ENCODE results near the gene CFAP54.
"Not testable (repeated sequence)": the region's sequence is repeated elsewhere in the genome, so short reads cannot be mapped to it uniquely, and the experiment has no call there.

Gene CFAP54

DNA sequence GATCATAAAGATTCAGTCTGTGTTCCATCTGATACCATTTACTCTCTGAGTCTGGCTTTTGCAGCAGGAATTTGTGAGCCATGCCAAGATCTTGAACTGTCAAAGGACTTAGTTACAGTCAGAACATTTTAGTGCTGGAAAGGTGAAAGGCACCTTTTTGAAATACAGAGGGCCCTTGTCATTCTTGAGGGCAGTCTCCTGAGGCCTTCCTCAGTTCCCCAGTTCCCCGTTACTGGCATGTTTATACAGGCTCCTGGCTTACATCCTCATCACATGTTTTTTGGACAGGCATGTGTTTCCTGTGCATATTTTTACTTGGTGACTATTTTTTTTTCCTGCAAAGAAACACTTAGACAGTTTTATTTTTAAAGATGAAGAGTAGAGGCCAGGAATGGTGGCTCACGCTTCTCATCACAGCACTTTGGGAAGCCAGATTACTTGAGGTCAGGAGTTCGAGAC is 21.0 kb downstream of the CFAP54 start:
- DNase-seq (ENCODE audit: low read depth in 1 of 2, low spot score in 1 of 2), result no peak

DNA sequence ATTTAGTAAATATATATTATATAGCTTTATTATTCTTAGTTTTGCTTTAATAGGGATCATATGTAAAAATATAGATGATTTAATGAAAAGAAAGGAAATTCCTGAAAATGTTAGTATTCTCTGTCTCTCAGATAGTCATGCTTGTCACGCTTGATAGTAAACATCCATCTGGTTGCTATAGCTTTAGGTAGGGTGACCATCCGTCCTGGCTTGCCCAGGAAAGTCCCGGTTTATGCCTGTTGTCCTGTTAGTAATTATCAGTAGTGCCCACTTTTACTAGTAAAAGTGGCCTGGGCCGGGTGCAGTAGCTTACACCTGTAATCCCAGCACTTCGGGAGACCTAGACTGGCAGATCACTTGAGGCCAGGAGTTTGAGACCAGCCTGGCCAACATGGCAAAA is 23.8 kb downstream of the CFAP54 start:
- DNase-seq (ENCODE audit: low read depth in 1 of 2, low spot score in 1 of 2), result no peak

DNA sequence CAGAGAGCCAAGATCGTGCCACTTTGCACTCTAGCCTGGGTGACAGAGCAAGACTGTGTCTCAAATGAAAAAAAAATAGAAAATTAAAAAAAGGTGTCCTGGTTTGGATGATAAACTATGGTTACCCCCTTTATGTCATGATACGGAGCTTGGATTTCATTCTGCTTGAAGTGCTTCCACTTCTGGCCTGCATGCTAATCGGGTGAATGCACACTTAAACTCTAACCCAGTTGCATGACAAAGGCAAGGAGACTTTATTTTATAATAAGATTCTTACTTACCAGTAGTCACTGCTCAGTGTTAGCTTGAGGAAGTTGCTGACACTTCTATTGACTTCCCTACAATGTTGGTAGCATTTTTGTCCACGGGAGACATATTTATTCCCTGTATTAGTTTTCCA is 24.3 kb downstream of the CFAP54 start:
- DNase-seq (ENCODE audit: low read depth in 1 of 2, low spot score in 1 of 2), result no peak

DNA sequence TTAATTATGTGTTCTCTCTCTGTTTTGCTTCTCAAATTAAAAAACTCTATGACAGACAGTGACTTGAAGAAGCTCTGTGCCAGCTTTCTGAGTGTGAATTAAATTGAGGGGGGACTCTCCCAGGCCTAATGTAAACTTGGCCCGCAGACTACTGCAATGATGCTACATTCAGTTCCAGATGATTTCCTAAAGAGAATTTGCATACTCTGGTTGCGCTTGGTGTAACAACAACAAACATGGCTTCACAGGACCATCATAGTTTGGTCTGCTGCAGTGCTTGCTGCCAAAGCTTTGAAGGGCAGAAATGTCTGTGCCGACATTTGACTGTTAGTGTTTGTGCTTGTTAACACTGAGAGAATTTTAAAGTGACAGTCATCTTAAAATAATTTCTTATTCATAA is 25.0 kb downstream of the CFAP54 start:
- DNase-seq (ENCODE audit: low read depth in 1 of 2, low spot score in 1 of 2), result no peak

DNA sequence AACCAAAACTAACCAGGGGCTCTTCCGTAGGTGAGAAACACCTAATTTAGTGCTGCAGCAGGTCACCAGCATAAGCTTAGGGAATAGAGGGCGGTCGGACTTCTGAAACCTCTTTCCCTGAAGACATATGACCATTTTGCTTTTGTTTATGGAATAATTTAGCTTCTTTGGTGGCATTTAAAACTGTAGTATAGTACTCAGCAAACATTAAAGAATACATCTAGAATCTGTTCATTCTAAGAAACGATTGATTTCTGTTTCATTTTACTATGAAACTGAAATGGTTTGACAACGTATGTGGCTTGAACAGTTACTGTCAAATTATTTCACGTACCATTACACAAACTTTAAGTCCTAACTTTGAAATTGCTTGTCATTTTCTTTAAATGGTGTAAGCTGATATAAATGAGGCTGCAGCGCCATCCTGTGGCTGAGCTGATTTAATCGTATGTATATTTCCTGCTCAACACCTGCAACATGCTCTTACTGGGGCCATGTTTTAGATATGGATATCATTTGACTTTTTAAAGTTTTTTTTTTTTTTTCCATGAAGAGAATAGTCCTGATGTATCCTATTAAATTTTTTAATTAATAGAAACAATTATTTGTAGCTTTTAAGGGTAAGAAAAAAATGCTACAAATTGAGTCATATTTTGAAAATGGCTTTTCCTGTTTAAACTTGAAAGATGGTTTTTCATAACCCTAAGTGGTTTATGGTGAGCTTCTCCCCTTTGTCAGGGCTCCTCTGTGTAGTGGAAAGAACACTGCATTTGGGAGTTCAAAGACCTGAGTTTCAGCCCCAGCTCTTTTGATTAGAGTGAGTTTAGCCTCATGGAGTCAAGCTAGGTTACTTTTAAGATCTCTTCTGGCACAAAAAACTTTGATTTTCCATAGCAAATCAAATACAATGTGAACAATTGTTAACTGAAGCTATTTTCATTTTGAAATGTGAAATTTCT is 27.4 kb downstream of the CFAP54 start:
- DNase-seq (ENCODE audit: low read depth in 1 of 2, low spot score in 1 of 2), result peak; percentile 69 to 81

DNA sequence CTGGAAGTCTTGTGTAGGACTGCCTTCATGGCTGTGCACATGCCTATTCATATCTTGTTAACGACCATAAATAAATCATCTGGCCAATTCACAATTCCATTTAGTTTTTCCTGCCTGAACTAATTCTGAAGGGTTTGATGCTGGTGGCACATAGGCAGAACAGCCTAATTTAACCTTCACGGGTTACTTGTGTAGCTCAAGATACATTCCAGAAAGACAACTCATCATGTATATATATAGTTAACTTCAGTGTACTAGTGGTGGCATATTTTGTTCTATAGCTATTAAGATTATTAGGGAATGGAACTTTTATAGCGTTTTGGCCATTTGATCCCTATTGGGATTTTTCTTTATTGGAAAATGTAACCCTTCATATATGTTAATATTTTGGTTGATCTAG is 31.4 kb downstream of the CFAP54 start:
- no peak for DNase-seq (ENCODE audit: low read depth in 1 of 2, low spot score in 1 of 2)

DNA sequence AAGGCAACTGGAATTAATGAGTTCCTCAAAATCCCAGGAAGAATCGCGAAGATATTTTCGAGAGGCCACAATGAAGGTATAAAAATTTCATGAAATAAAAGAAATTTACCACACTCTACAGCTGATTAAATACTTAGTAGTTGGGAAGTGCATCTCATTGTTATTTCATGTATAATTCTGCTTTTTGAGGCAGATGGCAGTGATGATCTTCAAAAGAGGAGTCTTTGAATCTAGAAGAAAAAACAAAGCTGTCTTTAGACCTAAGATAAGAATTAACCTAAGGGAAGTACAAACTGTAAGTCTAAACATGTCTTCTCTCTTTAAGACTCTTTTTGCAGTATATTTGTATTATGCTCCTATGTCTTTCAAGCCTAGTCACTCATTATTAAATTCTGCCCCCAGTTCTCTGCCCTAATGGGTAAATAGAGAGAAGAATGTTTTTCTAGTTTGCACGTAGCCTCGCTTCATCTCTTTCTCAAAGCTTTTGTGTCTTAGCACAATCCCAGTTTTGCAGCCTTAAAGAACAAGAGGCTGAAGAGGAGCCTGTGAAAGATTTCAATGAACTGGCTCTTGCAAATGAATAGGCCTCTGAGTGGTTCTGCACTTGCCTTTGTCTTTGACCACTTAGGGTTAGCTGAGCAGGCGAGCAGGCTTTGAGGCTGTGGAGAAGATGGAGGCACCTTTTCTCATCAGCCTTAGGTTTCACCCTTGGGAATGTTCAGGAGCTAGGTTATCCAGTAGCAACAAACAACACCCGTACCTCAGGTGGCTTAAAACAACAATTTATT is 32.7 kb downstream of the CFAP54 start:
- DNase-seq (ENCODE audit: low read depth in 1 of 2, low spot score in 1 of 2), result no peak

DNA sequence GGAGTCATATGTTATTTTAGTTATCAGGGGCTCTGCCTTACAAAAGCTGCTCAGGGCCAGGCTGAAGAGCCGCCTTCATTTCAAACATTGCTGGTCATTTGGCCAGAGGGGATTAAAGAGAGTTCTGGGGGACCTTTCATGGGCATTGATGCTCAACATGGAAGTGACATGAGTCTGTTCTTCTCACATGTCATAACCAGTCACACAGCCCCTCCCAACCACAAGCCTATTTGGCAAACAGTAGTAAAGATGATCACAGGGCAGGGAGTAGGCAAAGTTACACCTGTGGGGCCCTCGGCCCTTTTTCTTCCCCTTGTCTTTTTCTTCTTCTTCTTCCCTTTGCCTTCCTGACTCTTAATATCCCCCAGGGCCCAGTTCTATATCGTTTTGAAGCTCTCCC is 33.3 kb downstream of the CFAP54 start:
- no peak for DNase-seq (ENCODE audit: low read depth in 1 of 2, low spot score in 1 of 2)

DNA sequence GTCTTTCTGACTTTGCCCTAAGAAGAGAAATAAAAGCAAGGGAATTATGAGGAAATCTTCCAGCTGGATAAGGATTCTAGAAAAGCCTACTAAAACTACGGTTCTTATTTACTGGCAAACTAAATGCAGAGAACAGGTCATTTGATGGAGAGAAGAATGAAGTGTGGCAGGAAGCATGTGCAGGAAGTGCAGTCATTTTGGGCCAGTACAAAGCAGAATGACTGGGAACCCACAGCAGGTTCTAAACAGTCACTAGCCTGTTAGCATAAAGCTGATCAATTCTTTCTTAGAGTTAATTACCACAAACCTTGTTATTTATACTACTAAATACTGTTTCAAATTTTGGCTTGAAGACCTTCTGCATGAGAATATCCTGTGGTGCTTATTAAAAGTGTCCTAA is 36.7 kb downstream of the CFAP54 start:
- DNase-seq (ENCODE audit: low read depth in 1 of 2, low spot score in 1 of 2), result no peak

DNA sequence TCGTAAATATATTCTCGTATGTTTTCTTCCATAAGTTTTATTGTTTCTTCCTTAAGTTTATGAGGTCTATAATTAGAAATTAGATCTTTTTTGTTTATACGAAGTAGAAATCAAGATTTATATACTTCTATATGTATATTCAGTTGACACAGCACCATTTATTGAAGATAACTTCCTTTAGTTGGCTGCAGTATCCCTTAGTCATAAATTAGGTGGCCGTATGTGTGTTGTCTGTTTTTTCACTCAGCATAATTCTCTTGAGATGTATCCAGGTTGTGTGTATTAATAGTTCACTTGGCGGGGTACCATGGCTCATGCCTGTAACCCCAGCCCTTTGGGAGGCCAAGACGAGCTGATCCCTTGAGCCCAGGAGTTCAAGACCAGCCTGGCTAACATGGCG is 40.5 kb downstream of the CFAP54 start:
- DNase-seq (ENCODE audit: low read depth in 1 of 2, low spot score in 1 of 2), result no peak

DNA sequence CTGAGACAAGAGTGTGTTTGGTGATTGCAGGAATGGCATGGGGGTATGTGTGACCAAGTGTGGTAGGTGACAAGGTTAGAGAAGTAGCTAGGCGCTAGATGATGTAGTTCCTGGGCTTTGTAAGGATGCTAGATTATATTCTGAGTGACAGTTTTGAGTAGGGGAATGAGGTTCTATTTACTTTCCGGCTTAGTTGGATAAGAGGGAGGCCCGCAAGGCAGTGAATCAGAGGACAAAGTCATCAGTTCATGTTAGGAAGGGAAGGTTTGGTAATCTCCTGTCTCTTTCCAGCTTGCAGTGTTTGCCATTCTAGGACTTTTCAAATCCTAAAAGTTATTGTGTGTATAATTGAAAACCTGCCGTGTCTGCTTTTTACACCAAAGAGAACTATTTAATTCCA is 45.0 kb downstream of the CFAP54 start:
- DNase-seq (ENCODE audit: low read depth in 1 of 2, low spot score in 1 of 2), result no peak

DNA sequence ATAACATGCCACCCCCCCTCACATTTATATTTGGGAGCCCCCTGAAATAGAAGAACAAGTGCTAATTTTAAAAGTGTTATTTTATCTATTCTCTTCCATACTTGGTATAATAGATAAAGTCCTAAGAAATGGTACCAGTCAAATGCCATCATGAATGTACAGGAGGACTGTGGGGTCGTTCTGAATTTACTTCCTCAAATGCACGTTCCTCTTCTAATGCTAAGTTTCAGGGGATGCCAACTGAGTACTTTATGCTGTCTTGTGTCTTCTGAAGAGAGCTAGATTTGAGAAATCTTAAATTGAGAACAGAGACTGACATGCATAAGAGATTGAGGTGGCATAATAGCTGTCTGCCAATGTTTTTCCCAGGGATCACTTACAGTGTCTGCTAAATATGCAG is 59.0 kb downstream of the CFAP54 start:
- DNase-seq (ENCODE audit: low read depth in 1 of 2, low spot score in 1 of 2), result no peak

DNA sequence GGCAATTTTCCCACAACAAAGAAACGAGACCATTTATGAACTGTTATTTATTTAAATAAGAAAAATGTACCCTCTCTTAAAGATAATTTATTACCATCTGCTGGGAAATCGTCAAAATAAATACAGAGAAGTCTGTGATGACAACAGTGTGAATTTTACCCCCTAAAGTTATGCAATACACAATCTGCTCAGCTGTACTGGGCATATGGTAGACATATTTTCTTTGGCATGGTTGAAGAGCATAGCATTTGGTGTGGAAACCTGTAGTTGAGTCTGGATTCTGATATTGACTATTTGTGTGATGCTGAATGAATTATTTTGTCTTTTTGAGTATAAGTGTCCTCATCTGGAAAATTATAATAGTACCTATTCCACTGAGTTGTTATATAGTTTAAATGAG is 60.0 kb downstream of the CFAP54 start:
- no peak for DNase-seq (ENCODE audit: low read depth in 1 of 2, low spot score in 1 of 2)

DNA sequence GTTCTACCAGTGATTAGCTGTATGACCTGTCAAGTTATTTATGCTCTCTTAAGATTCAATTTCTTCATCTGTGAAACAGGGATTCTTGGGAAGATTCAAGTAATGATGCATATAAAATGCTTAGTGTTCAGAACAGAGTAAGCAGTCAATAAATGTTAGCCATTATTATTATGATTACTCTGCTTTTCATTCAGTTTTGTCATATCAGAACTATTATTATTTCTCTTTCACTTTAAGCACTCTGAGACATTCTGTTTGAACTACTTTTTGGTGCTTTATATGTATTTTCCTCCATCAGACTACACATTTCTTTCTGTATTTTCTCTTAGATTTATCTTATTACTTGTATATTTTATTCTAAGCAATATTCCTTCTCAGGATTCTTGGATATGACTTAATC is 81.2 kb downstream of the CFAP54 start:
- DNase-seq (ENCODE audit: low read depth in 1 of 2, low spot score in 1 of 2), result no peak

DNA sequence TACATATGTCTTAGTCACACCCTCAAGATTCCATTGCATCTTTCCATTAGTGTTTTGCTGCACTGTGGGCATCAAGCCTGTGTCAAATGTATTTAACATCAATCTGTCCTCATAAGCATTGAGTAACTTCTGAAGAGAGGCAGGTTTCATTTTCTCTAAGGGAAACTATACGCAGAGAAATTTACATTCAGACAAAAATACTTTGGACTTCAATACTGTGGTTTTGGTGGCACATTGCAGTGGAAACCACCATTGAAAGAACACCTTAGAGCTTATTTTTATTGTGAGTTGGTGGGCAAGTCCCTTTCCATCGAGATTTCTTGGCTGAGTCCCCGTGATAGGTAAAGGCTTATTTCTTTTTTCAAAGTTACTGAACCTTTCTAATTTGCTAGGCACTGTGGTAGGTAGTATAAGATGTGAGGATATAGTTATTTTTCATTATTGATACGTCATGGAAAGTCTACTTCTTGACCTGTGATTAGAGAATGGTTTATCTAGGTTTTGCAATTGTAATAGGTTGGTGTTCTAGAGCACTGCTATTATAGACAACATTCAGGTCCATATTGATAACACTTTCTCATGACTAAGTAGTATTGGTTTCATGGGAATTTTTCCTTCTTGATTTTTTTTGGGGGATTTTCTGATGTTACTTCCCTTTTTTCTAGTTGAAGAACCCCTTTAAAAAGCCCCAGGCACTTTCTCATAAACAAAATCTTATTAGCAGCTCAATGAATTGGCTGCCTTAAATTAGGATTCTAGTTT is 81.9 kb downstream of the CFAP54 start:
- DNase-seq (ENCODE audit: low read depth in 1 of 2, low spot score in 1 of 2), result no peak

DNA sequence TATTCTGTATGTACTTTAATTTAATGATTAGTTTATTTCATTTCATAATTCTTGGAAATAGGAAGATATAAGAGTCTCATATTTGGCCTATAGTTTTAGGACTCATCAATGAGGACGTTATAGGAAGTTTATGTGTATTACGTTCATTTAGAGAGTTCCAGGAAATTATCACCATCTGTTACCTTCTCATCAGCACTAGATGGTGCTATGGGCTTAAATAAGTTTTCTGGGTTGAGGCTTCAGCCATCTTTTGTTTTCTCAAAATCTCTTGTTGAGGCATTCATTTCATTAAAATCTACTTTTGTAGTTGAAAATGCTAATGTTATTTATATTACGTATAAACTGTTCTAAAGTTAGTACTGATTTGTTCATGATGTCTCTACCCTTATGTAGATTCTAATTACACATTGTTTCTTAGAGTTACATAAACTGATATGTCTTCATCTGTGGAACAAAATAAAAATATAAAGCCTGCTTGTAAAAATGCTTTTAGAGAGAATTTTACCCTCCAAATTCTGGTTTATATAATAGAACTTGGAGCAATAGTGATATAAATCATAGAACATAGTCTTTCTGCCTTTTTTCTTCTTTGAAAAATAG is 89.2 kb downstream of the CFAP54 start:
- DNase-seq (ENCODE audit: low read depth in 1 of 2, low spot score in 1 of 2), result no peak

DNA sequence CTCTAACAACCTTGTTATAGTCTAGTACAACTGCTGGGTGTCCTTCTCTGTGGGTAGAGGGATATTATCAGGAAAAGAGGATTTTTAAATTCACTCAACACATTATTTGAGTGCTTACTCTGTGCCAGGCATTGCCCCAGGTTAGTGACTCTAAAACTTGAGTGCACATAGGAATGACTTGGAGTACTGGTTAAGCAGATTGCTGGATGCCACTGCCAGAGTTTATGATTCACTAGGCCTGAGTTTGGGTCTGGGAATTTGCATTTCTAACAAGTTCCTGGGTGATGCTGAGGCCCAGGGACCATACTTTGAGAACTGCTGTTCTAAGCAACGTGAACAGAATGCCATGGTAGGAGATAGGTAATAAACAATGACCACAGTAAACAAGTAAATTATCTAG is 96.6 kb downstream of the CFAP54 start:
- DNase-seq (ENCODE audit: low read depth in 1 of 2, low spot score in 1 of 2), result no peak

DNA sequence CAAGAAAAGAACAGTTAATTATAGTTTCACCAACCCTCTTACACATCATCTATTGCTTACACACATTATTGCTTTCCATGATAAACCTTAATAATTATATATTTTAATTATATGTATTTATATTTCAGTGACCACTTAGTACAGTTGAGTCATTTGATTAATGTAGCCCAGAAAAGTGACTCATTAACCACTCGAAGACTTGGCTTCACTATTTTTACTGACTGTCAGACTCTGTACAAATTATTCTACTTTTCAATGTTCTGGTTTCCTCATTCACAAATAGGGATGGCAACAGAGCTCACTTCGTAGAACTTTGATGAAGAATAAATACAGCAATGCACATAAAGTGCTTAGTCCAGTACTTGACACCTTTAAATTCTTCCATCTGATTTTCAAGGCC is 98.3 kb downstream of the CFAP54 start:
- no peak for DNase-seq (ENCODE audit: low read depth in 1 of 2, low spot score in 1 of 2)

DNA sequence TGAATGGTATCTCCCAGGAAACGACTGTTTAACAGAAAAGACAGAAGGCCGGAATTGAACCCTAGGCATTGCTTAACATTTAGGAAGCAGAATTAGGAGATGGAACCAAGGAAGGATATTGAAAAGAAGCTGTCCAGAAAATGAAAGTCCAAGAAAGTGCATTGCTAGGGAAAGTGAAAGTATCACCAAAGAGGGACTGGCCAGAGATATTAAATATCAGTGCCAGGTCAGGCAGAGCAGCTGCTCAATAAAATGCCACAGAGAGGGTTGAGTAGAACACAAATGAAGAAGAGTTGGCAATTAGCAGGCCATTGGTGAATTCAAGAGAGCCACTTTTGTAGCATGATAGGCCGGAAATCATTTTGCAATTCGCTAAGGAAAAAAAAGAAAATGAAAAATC is 101.6 kb downstream of the CFAP54 start:
- no peak for DNase-seq (ENCODE audit: low read depth in 1 of 2, low spot score in 1 of 2)

DNA sequence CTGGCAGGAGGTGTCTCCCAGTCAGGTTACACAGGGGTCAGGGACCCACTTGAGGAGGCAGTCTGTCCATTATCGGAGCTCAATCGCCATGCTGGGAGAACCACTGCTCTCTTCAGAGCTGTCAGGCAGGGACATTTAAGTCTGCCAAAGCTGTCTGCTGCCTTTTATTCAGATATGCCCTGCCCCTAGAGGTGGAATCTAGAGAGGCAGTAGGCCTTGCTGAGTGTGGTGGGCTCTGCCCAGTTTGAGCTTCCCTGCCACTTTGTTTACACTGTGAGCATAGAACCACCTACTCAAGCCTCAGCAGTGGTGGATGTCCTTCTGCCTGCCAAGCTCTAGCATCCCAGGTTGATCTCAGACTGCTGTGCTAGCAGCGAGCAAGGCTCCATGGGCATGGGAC is 115.0 kb downstream of the CFAP54 start:
- not testable (repeated sequence) for DNase-seq (ENCODE audit: low read depth in 1 of 2, low spot score in 1 of 2)

DNA sequence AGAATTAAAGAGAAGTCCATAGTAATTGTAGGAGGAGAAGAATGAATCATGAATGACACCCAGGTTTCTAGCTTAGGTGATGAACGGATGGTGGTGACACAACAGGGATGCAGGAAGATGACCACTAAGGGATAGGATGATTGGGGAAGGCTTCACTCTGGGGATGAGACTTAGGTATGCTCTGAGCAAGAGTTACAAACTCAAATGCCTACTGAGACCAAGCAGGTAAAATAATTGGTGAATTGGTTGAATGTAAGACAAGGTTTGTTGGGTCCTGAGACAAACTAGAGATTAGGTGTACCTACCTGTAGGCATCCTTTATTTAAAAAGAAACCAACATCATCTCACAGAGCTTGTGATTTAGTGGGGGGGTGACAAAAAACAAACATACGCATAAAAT is 116.3 kb downstream of the CFAP54 start:
- no peak for DNase-seq (ENCODE audit: low read depth in 1 of 2, low spot score in 1 of 2)
